WTC11 (cell line): Measurements from ENCODE around the gene TCF12. TPM values are rescaled to one million over a fixed set of nuclear protein-coding genes. Genes with fewer than 3 reads are reported as not detected.

ENCODE experiments used
- ATAC-seq: fragments of 200-7000 bp; cut with Tn5 transposase; 2 replicates; pipeline ENCODE4 v1.10.0; 2021; ENCODE audit warnings: mild to moderate bottlenecking, moderate library complexity
- CTCF ChIA-PET: fragments of 300-600 bp; sonication (Branson Sonifier 250); formaldehyde crosslinking; loops from one replicate; lab custom pipeline; 2021; ENCODE audit warnings: antibody characterized with exemption; lab: Charles Lee
- POLR2A ChIA-PET: fragments of 350-600 bp; sonication (Branson Sonifier 250); formaldehyde crosslinking; loops from one replicate; lab custom pipeline; 2021; ENCODE audit warnings: antibody characterized with exemption; lab: Charles Lee
- DNase-seq: peaks from one replicate; pipeline ENCODE4 v3.0.0; 2021; ENCODE audit warnings: low spot score
- H3K27ac Mint-ChIP-seq: 2 replicates; pipeline ENCODE4 v1.8.0; 2021; ENCODE audit warnings: mixed read lengths
- H3K27me3 Mint-ChIP-seq: 2 replicates; pipeline ENCODE4 v1.8.0; 2021; ENCODE audit warnings: low read depth, mild to moderate bottlenecking, moderate library complexity, mixed read lengths
- H3K36me3 Mint-ChIP-seq: 2 replicates; pipeline ENCODE4 v1.8.0; 2021; ENCODE audit warnings: mixed read lengths
- H3K4me1 Mint-ChIP-seq: 2 replicates; pipeline ENCODE4 v1.8.0; 2022; ENCODE audit warnings: mixed read lengths
- H3K4me3 Mint-ChIP-seq: 2 replicates; pipeline ENCODE4 v1.8.0; 2021; ENCODE audit warnings: mild to moderate bottlenecking, moderate library complexity, mixed read lengths
- H3K9me3 Mint-ChIP-seq: 2 replicates; pipeline ENCODE4 v1.8.0; 2021; ENCODE audit warnings: mixed read lengths
- ARID4B ChIP-seq: sonication (generic); formaldehyde crosslinking; IDR thresholded peaks from 2 replicates; pipeline ENCODE4 v1.8.0; 2023; ENCODE audit warnings: missing genetic modification reagents, mild to moderate bottlenecking, borderline replicate concordance
- E2F4 ChIP-seq: sonication (generic); formaldehyde crosslinking; IDR thresholded peaks from 2 replicates; pipeline ENCODE4 v1.8.1; 2022; ENCODE audit warnings: low read depth, mild to moderate bottlenecking, moderate library complexity, missing genetic modification reagents, borderline replicate concordance
- ELF4 ChIP-seq: sonication (generic); formaldehyde crosslinking; IDR thresholded peaks from 2 replicates; pipeline ENCODE4 v1.8.1; 2022; ENCODE audit warnings: low read depth, mild to moderate bottlenecking, moderate library complexity, missing genetic modification reagents
- FOXJ3 ChIP-seq: sonication (generic); formaldehyde crosslinking; IDR thresholded peaks from 2 replicates; pipeline ENCODE4 v1.9.0; 2021; ENCODE audit warnings: missing genetic modification reagents, mild to moderate bottlenecking, borderline replicate concordance
- MLX ChIP-seq: sonication (generic); formaldehyde crosslinking; IDR thresholded peaks from 2 replicates; pipeline ENCODE4 v1.8.1; 2023; ENCODE audit warnings: mild to moderate bottlenecking, missing genetic modification reagents, moderate library complexity
- NR3C1 ChIP-seq: sonication (generic); formaldehyde crosslinking; conservative IDR thresholded peaks from 2 replicates; pipeline ENCODE4 v1.8.1; 2023; ENCODE audit warnings: low read depth, mild to moderate bottlenecking, missing genetic modification reagents
- PRDM15 ChIP-seq: sonication (generic); formaldehyde crosslinking; IDR thresholded peaks from 2 replicates; pipeline ENCODE4 v1.8.0; 2022; ENCODE audit warnings: missing genetic modification reagents
- RELA ChIP-seq: sonication (generic); formaldehyde crosslinking; IDR thresholded peaks from 2 replicates; pipeline ENCODE4 v1.8.1; 2022; ENCODE audit warnings: missing genetic modification reagents, mild to moderate bottlenecking, borderline replicate concordance
- ZNF219 ChIP-seq: sonication (generic); formaldehyde crosslinking; IDR thresholded peaks from 2 replicates; pipeline ENCODE4 v1.8.0; 2023; ENCODE audit warnings: missing genetic modification reagents, mild to moderate bottlenecking, borderline replicate concordance
- ZNF425 ChIP-seq: fragments of 250-450 bp; sonication (Bioruptor Pico); conservative IDR thresholded peaks from 2 replicates; pipeline ENCODE4 v1.9.0; 2021; ENCODE audit warnings: mild to moderate bottlenecking
- ZNF512 ChIP-seq: sonication (generic); formaldehyde crosslinking; IDR thresholded peaks from 2 replicates; pipeline ENCODE4 v1.8.1; 2022; ENCODE audit warnings: missing genetic modification reagents, borderline replicate concordance
- ZNF671 ChIP-seq: fragments of 250-450 bp; sonication (Bioruptor Pico); IDR thresholded peaks from 2 replicates; pipeline ENCODE4 v1.8.0; 2021; ENCODE audit warnings: mild to moderate bottlenecking
- ZSCAN18 ChIP-seq: fragments of 250-450 bp; sonication (Bioruptor Pico); IDR thresholded peaks from 2 replicates; pipeline ENCODE4 v2.1.2; 2022; ENCODE audit warnings: mild to moderate bottlenecking, moderate library complexity
- total RNA-seq: library from RNA; stranded (reverse); gene quantifications from 3 replicates; pipeline ENCODE4 v1.2.3, GENCODE V29; 2021

TCF12 gene
- total RNA-seq, 1 experiment from 2014 or later, result 73.2 TPM

GRCh38 chr15:57290187-57290586 is 371.7 kb downstream of the TCF12 start:
- ChIA-PET CTCF (no interaction called here), POLR2A (interaction anchor here (0.7 kb wide), 2 partner anchors 9 to 117 kb away, joined by 3 read pairs; no protein-coding TSS in a partner anchor)
- DNase-seq (no peak), ATAC-seq (no peak)
- no peaks in the 10 kb centered on the region for H3K9me3 Mint-ChIP-seq
- H3K4me1 Mint-ChIP-seq, result peaks cover 14% of the 10 kb centered on the region
- no peaks in the 10 kb centered on the region for H3K27me3 Mint-ChIP-seq
- H3K36me3 Mint-ChIP-seq, result peaks cover 14% of the 10 kb centered on the region
- TF ChIP-seq ZNF671 (CRISPR knock-in tag), result no peak
- no peak for TF ChIP-seq ZNF425
- TF ChIP-seq E2F4 (CRISPR knock-in tag), result no peak
- no peak for TF ChIP-seq PRDM15
- TF ChIP-seq ZSCAN18 (CRISPR knock-in tag), result no peak
- TF ChIP-seq FOXJ3 (CRISPR knock-in tag), result no peak
- no peak for TF ChIP-seq RELA
- H3K4me3 Mint-ChIP-seq, result no peak overlapping the region
- no peak overlapping the region for H3K27ac Mint-ChIP-seq

GRCh38 chr15:57290826-57291225 is 372.4 kb downstream of the TCF12 start:
- H3K27ac Mint-ChIP-seq, result no peak overlapping the region
- ChIA-PET CTCF (no interaction called here), POLR2A (no interaction called here)
- H3K27me3 Mint-ChIP-seq, result no peaks in the 10 kb centered on the region
- DNase-seq (no peak), ATAC-seq (no peak)
- H3K4me1 Mint-ChIP-seq, result peaks cover 12% of the 10 kb centered on the region
- H3K9me3 Mint-ChIP-seq, result no peaks in the 10 kb centered on the region
- TF ChIP-seq ZNF512 (CRISPR knock-in tag), result no peak
- TF ChIP-seq NR3C1 (CRISPR knock-in tag), result no peak
- TF ChIP-seq MLX, result no peak
- no peak for TF ChIP-seq ZNF425
- no peak for TF ChIP-seq ELF4
- no peak for TF ChIP-seq ZSCAN18 (CRISPR knock-in tag)
- no peak for TF ChIP-seq ZNF219 (CRISPR knock-in tag)
- no peak for TF ChIP-seq ARID4B (CRISPR knock-in tag)
- H3K4me3 Mint-ChIP-seq, result no peak overlapping the region
- H3K36me3 Mint-ChIP-seq, result peaks cover 14% of the 10 kb centered on the region
